ENCODE measurements around the gene EEF2. TPM values are rescaled to one million over a fixed set of nuclear protein-coding genes. Genes with fewer than 3 reads are reported as not detected.

The EEF2 gene
- total RNA-seq, result 4,276 TPM

- Histone ChIP-seq H3K4me1 (ENCODE audit: control insufficient read depth in 3 of 3, insufficient read depth in 3 of 3, low read length in 3 of 3) (peaks cover 42 to 60% (median 52%) of the 10 kb centered on the region in 3 donors), H3K27me3 (ENCODE audit: control insufficient read depth in 3 of 3, insufficient read depth in 3 of 3, low read length in 3 of 3) (no peaks in the 10 kb centered on the region), H3K4me3 (ENCODE audit: low read length in 3 of 3) (peak within 1 kb of the TSS; percentile 88 to 97 (median 95)), H3K9ac (ENCODE audit: low read depth in 1 of 3, low read length in 3 of 3) (peak within 1 kb of the TSS; percentile 91 to 93 (median 92)), H3K9me3 (ENCODE audit: control insufficient read depth in 3 of 3, low read length in 3 of 3) (no peaks in the 10 kb centered on the region), H3K36me3 (ENCODE audit: control insufficient read depth in 3 of 3, insufficient read depth in 3 of 3, low read length in 3 of 3) (peaks cover 42 to 45% (median 43%) of the 10 kb centered on the region in 3 donors), H3K27ac (ENCODE audit: low read depth, low read length) (peak within 1 kb of the TSS; percentile 98)
These were observed at the start of gene EEF2 for GRCh38 chr19:3984908-3985642. TSS of gene EEF2 (minus strand) at chr19:3985463. CDS start at chr19:3985380, 83 bp downstream.

GRCh38 chr19:4034048-4035017, 49.1 kb upstream of the EEF2 start:
- Histone ChIP-seq H3K27ac (ENCODE audit: low read depth, low read length) (no peak overlapping the region), H3K27me3 (ENCODE audit: control insufficient read depth in 3 of 3, insufficient read depth in 3 of 3, low read length in 3 of 3) (no peaks in the 10 kb centered on the region), H3K4me1 (ENCODE audit: control insufficient read depth in 3 of 3, insufficient read depth in 3 of 3, low read length in 3 of 3) (peaks cover 0 to 3% (median 0%) of the 10 kb centered on the region in 3 donors), H3K36me3 (ENCODE audit: control insufficient read depth in 3 of 3, insufficient read depth in 3 of 3, low read length in 3 of 3) (peaks cover 35 to 55% (median 41%) of the 10 kb centered on the region in 3 donors), H3K9me3 (ENCODE audit: control insufficient read depth in 3 of 3, low read length in 3 of 3) (no peaks in the 10 kb centered on the region), H3K9ac (ENCODE audit: low read depth in 1 of 3, low read length in 3 of 3) (no peak overlapping the region), H3K4me3 (ENCODE audit: low read length in 3 of 3) (no peak overlapping the region)

- no peak overlapping the region for H3K9ac ChIP-seq (ENCODE audit: low read depth in 1 of 3, low read length in 3 of 3)
- no peak overlapping the region for H3K4me3 ChIP-seq (ENCODE audit: low read length in 3 of 3)
- H3K27me3 ChIP-seq (ENCODE audit: control insufficient read depth in 3 of 3, insufficient read depth in 3 of 3, low read length in 3 of 3), result no peaks in the 10 kb centered on the region
- H3K9me3 ChIP-seq (ENCODE audit: control insufficient read depth in 3 of 3, low read length in 3 of 3), result no peaks in the 10 kb centered on the region
- H3K4me1 ChIP-seq (ENCODE audit: control insufficient read depth in 3 of 3, insufficient read depth in 3 of 3, low read length in 3 of 3), result peaks cover 0 to 3% (median 0%) of the 10 kb centered on the region in 3 donors
- H3K27ac ChIP-seq (ENCODE audit: low read depth, low read length), result no peak overlapping the region
- peaks cover 37 to 58% (median 41%) of the 10 kb centered on the region in 3 donors for H3K36me3 ChIP-seq (ENCODE audit: control insufficient read depth in 3 of 3, insufficient read depth in 3 of 3, low read length in 3 of 3)
These were observed 48.0 kb upstream of the EEF2 start for GRCh38 chr19:4033028-4033956.

GRCh38 chr19:4032436-4032835, 47.2 kb upstream of the EEF2 start:
- H3K27ac ChIP-seq (ENCODE audit: low read depth, low read length), result no peak overlapping the region
- H3K27me3 ChIP-seq (ENCODE audit: control insufficient read depth in 3 of 3, insufficient read depth in 3 of 3, low read length in 3 of 3), result no peaks in the 10 kb centered on the region
- H3K36me3 ChIP-seq (ENCODE audit: control insufficient read depth in 3 of 3, insufficient read depth in 3 of 3, low read length in 3 of 3), result peaks cover 41 to 58% (median 41%) of the 10 kb centered on the region in 3 donors
- peaks cover 0 to 3% (median 0%) of the 10 kb centered on the region in 3 donors for H3K4me1 ChIP-seq (ENCODE audit: control insufficient read depth in 3 of 3, insufficient read depth in 3 of 3, low read length in 3 of 3)
- no peak overlapping the region for H3K9ac ChIP-seq (ENCODE audit: low read depth in 1 of 3, low read length in 3 of 3)
- H3K9me3 ChIP-seq (ENCODE audit: control insufficient read depth in 3 of 3, low read length in 3 of 3), result no peaks in the 10 kb centered on the region
- H3K4me3 ChIP-seq (ENCODE audit: low read length in 3 of 3), result no peak overlapping the region

GRCh38 chr19:4031420-4031819, 46.2 kb upstream of the EEF2 start:
- H3K9me3 ChIP-seq (ENCODE audit: control insufficient read depth in 3 of 3, low read length in 3 of 3), result no peaks in the 10 kb centered on the region
- H3K9ac ChIP-seq (ENCODE audit: low read depth in 1 of 3, low read length in 3 of 3), result no peak overlapping the region
- H3K27ac ChIP-seq (ENCODE audit: low read depth, low read length), result no peak overlapping the region
- no peaks in the 10 kb centered on the region for H3K4me1 ChIP-seq (ENCODE audit: control insufficient read depth in 3 of 3, insufficient read depth in 3 of 3, low read length in 3 of 3)
- H3K36me3 ChIP-seq (ENCODE audit: control insufficient read depth in 3 of 3, insufficient read depth in 3 of 3, low read length in 3 of 3), result peaks cover 38 to 52% (median 38%) of the 10 kb centered on the region in 3 donors
- no peak overlapping the region for H3K4me3 ChIP-seq (ENCODE audit: low read length in 3 of 3)
- H3K27me3 ChIP-seq (ENCODE audit: control insufficient read depth in 3 of 3, insufficient read depth in 3 of 3, low read length in 3 of 3), result no peaks in the 10 kb centered on the region

GRCh38 chr19:4030981-4031380, 45.7 kb upstream of the EEF2 start:
- Histone ChIP-seq H3K4me1 (ENCODE audit: control insufficient read depth in 3 of 3, insufficient read depth in 3 of 3, low read length in 3 of 3) (no peaks in the 10 kb centered on the region), H3K9ac (ENCODE audit: low read depth in 1 of 3, low read length in 3 of 3) (no peak overlapping the region), H3K9me3 (ENCODE audit: control insufficient read depth in 3 of 3, low read length in 3 of 3) (no peaks in the 10 kb centered on the region), H3K27me3 (ENCODE audit: control insufficient read depth in 3 of 3, insufficient read depth in 3 of 3, low read length in 3 of 3) (no peaks in the 10 kb centered on the region), H3K36me3 (ENCODE audit: control insufficient read depth in 3 of 3, insufficient read depth in 3 of 3, low read length in 3 of 3) (peaks cover 36 to 49% (median 38%) of the 10 kb centered on the region in 3 donors), H3K4me3 (ENCODE audit: low read length in 3 of 3) (no peak overlapping the region), H3K27ac (ENCODE audit: low read depth, low read length) (no peak overlapping the region)

GRCh38 chr19:4030552-4030951, 45.3 kb upstream of the EEF2 start:
- Histone ChIP-seq H3K27me3 (ENCODE audit: control insufficient read depth in 3 of 3, insufficient read depth in 3 of 3, low read length in 3 of 3) (no peaks in the 10 kb centered on the region), H3K9ac (ENCODE audit: low read depth in 1 of 3, low read length in 3 of 3) (no peak overlapping the region), H3K4me1 (ENCODE audit: control insufficient read depth in 3 of 3, insufficient read depth in 3 of 3, low read length in 3 of 3) (no peaks in the 10 kb centered on the region), H3K27ac (ENCODE audit: low read depth, low read length) (no peak overlapping the region), H3K9me3 (ENCODE audit: control insufficient read depth in 3 of 3, low read length in 3 of 3) (no peaks in the 10 kb centered on the region), H3K36me3 (ENCODE audit: control insufficient read depth in 3 of 3, insufficient read depth in 3 of 3, low read length in 3 of 3) (peaks cover 32 to 46% (median 37%) of the 10 kb centered on the region in 3 donors), H3K4me3 (ENCODE audit: low read length in 3 of 3) (no peak overlapping the region)

- no peaks in the 10 kb centered on the region for H3K9me3 ChIP-seq (ENCODE audit: control insufficient read depth in 3 of 3, low read length in 3 of 3)
- H3K36me3 ChIP-seq (ENCODE audit: control insufficient read depth in 3 of 3, insufficient read depth in 3 of 3, low read length in 3 of 3), result peaks cover 32 to 43% (median 37%) of the 10 kb centered on the region in 3 donors
- no peak overlapping the region for H3K4me3 ChIP-seq (ENCODE audit: low read length in 3 of 3)
- no peaks in the 10 kb centered on the region for H3K27me3 ChIP-seq (ENCODE audit: control insufficient read depth in 3 of 3, insufficient read depth in 3 of 3, low read length in 3 of 3)
- no peak overlapping the region for H3K9ac ChIP-seq (ENCODE audit: low read depth in 1 of 3, low read length in 3 of 3)
- no peaks in the 10 kb centered on the region for H3K4me1 ChIP-seq (ENCODE audit: control insufficient read depth in 3 of 3, insufficient read depth in 3 of 3, low read length in 3 of 3)
- H3K27ac ChIP-seq (ENCODE audit: low read depth, low read length), result no peak overlapping the region
These were observed 44.0 kb upstream of the EEF2 start for GRCh38 chr19:4029247-4029614.
